Natural killer cell (primary cell): ENCODE measurements around the gene EEFSEC. TPM values are rescaled to one million over a fixed set of nuclear protein-coding genes. Genes with fewer than 3 reads are reported as not detected.
A peak's percentile ranks its signal among the peaks of the same experiment; 100 is the strongest.

ENCODE experiments used
- ATAC-seq, 3 donors: fragments of 150-1000 bp in 2 of 3; fragments of 200-7000 bp in 1 of 3; cut with Tn5 transposase; 1 replicate in 1 of 3; 2 replicates in 2 of 3; pipeline ENCODE4 v1.10.0; 2021; ENCODE audit warnings: mild to moderate bottlenecking in 2 of 3, moderate library complexity in 2 of 3
- DNase-seq, 2 donors: peaks; one replicate each; pipeline versions ENCODE4 v3.0.0 to v3.0.0-alpha.2; 2013 to 2021; ENCODE audit warnings: mixed read lengths in 1 of 2
- H3K27ac ChIP-seq: one replicate; pipeline ENCODE4 v1.5.1; 2013; ENCODE audit warnings: mild to moderate bottlenecking, low read length
- H3K27me3 ChIP-seq: one replicate; pipeline ENCODE4 v1.6.1; 2013; ENCODE audit warnings: low read length; ENCODE audit not compliant: control insufficient read depth, insufficient read depth
- H3K36me3 ChIP-seq: one replicate; pipeline ENCODE4 v1.6.1; 2013; ENCODE audit warnings: low read length; ENCODE audit not compliant: control insufficient read depth, insufficient read depth
- H3K4me1 ChIP-seq: one replicate; pipeline ENCODE4 v1.6.1; 2013; ENCODE audit warnings: low read length; ENCODE audit not compliant: control insufficient read depth, insufficient read depth
- H3K4me3 ChIP-seq: one replicate; pipeline ENCODE4 v1.5.1; 2013; ENCODE audit warnings: low read length
- H3K9me3 ChIP-seq: one replicate; pipeline ENCODE4 v1.6.1; 2013; ENCODE audit warnings: low read length; ENCODE audit not compliant: control insufficient read depth, insufficient read depth
- H3K27ac Mint-ChIP-seq, 2 donors: one replicate each; pipeline ENCODE4 v1.8.0; 2022; ENCODE audit warnings: mild to moderate bottlenecking in 2 of 2, mixed read lengths in 2 of 2, moderate library complexity in 1 of 2
- H3K27me3 Mint-ChIP-seq, 2 donors: one replicate each; pipeline ENCODE4 v1.8.0; 2022; ENCODE audit warnings: low read depth in 2 of 2, mixed read lengths in 2 of 2
- H3K36me3 Mint-ChIP-seq: one replicate; pipeline ENCODE4 v1.8.0; 2022; ENCODE audit warnings: mixed read lengths
- H3K4me1 Mint-ChIP-seq, 2 donors: one replicate each; pipeline ENCODE4 v1.8.0; 2022; ENCODE audit warnings: mixed read lengths in 2 of 2
- H3K4me3 Mint-ChIP-seq: one replicate; pipeline ENCODE4 v1.8.0; 2022; ENCODE audit warnings: mild to moderate bottlenecking, moderate library complexity, mixed read lengths
- H3K9me3 Mint-ChIP-seq, 2 donors: one replicate each; pipeline ENCODE4 v1.8.0; 2022; ENCODE audit warnings: mixed read lengths in 2 of 2
- WGBS: methylation state at CpG from one replicate; pipeline ENCODE4 v1.1.7; 2013; ENCODE audit warnings: missing lambda C conversion rate; ENCODE audit not compliant: insufficient coverage; 5-methylcytosine and 5-hydroxymethylcytosine counted together
- intact Hi-C: fragments of 100-400 bp; cut with micrococcal nuclease; formaldehyde crosslinking; loops from one replicate; pipeline ENCODE4 v1.14.2; 2022
- total RNA-seq, 4 donors: library from RNA; stranded (reverse); fragments of 120-200 nt in 1 of 4; gene quantifications; one replicate each; pipeline versions ENCODE4 v1.2.3 to v1.2.4, GENCODE V29; 2013 to 2022
- TF ChIP-seq, protein P1 (sequence below): fragments of 200-600 bp; IDR thresholded peaks from one replicate; pipeline ENCODE4 v1.8.0; 2022; ENCODE audit warnings: antibody characterized with exemption

EEFSEC gene
- total RNA-seq, 3 donors from 2014 or later (not counting 1 experiment from before 2014, with no cell fraction given) = 16.7 to 18.9 (median 17.6) TPM

DNA sequence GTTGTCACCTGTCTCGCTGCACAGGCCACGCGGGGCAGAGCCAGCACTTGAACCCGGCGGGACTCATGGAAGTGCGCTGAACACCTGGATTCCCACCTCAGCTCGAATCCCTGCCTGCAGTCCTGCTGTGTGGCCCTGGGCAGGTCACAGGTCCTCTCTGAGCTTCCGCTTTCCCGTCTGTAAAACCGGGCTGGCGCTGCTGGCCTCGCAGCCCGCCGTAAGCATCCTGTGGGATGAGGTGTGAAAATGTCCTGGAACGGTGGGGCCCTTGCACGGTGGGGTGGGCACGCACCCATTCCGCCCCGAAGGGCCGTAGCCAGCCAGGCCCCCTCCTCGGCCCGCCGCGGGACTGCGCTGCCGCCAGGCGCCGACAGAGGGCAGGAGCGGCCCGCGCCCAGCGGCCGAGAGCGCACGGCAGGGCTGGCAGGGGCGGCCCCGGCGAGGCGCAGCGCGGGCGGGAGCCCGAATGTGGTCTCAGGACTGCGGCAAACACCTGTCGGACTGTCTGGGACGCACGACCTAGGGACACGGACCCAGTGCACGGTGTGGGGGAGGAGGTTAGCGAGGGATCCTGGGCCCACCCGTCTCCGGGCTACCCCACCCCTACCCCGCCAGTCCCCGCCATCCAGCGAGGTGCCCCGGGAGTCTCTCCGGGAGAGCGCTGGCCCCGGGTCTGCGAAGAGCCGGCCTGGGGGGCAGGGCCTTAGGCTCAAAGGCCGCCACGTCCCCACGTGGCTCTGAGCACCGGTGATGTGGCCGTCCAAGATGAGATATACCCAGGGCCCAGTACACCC lies 273.0 kb downstream of the EEFSEC start:
- H3K36me3 ChIP-seq = no peaks in the 10 kb centered on the region
- H3K27me3 ChIP-seq = no peaks in the 10 kb centered on the region
- peak; percentile 60 to 77 for DNase-seq
- 10% methylated on average over 66 of the region's 66 CpGs for WGBS
- intact Hi-C loops = loop anchor here (1.0 to 2.0 kb wide), 2 partner anchors 72 to 182 kb away; no protein-coding TSS in a partner anchor
- Mint-ChIP-seq H3K27ac (no peak overlapping the region), H3K27me3 (peaks cover 11 to 23% of the 10 kb centered on the region in 2 donors), H3K9me3 (no peaks in the 10 kb centered on the region), H3K4me1 (no peaks in the 10 kb centered on the region), H3K4me3 (no peak overlapping the region), H3K36me3 (no peaks in the 10 kb centered on the region)
- ATAC-seq = peak; percentile 87 to 99 (median 98)
- no peaks in the 10 kb centered on the region for H3K9me3 ChIP-seq
- TF ChIP-seq, protein P1, sequence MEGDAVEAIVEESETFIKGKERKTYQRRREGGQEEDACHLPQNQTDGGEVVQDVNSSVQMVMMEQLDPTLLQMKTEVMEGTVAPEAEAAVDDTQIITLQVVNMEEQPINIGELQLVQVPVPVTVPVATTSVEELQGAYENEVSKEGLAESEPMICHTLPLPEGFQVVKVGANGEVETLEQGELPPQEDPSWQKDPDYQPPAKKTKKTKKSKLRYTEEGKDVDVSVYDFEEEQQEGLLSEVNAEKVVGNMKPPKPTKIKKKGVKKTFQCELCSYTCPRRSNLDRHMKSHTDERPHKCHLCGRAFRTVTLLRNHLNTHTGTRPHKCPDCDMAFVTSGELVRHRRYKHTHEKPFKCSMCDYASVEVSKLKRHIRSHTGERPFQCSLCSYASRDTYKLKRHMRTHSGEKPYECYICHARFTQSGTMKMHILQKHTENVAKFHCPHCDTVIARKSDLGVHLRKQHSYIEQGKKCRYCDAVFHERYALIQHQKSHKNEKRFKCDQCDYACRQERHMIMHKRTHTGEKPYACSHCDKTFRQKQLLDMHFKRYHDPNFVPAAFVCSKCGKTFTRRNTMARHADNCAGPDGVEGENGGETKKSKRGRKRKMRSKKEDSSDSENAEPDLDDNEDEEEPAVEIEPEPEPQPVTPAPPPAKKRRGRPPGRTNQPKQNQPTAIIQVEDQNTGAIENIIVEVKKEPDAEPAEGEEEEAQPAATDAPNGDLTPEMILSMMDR = peak; percentile 92
- no peak overlapping the region for H3K4me3 ChIP-seq
- no peak overlapping the region for H3K27ac ChIP-seq
- peaks cover 9% of the 10 kb centered on the region for H3K4me1 ChIP-seq

DNA sequence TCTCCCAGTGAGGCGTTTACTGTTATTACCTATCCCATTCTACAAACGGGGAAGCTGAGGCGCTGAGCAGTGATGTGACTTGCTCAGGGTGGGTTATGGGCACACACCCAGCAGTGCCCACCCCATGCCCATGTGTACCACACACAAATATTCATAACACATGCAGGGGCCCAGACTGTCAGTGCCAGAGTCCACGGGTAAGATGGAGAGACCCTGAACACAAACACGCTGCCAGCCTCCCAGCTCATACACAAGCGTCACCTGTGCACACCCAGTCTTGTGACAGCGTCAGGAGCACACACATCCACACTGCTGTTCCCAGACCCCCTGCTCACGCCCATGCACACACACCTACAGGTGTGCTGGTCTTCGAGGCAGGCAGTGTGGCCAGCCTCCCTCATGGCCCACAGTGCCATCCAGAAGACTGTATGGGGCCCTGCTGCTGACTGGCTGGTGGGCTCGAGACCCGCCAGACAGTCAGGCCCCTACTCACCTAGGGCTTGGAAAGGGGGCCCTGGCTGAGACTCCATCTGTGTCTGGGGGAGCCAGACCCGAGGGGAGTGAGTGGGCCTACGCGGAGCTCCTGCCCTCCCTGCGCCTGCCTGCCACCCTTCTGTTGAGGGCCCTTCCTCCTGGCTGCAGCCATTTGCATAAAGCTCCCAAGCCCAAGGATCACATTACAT lies 274.0 kb downstream of the EEFSEC start:
- intact Hi-C loops = loop anchor here (2.0 kb wide), 1 partner anchor 71 kb away; no protein-coding TSS in a partner anchor
- no peak for ATAC-seq
- no peak overlapping the region for H3K27ac Mint-ChIP-seq

DNA sequence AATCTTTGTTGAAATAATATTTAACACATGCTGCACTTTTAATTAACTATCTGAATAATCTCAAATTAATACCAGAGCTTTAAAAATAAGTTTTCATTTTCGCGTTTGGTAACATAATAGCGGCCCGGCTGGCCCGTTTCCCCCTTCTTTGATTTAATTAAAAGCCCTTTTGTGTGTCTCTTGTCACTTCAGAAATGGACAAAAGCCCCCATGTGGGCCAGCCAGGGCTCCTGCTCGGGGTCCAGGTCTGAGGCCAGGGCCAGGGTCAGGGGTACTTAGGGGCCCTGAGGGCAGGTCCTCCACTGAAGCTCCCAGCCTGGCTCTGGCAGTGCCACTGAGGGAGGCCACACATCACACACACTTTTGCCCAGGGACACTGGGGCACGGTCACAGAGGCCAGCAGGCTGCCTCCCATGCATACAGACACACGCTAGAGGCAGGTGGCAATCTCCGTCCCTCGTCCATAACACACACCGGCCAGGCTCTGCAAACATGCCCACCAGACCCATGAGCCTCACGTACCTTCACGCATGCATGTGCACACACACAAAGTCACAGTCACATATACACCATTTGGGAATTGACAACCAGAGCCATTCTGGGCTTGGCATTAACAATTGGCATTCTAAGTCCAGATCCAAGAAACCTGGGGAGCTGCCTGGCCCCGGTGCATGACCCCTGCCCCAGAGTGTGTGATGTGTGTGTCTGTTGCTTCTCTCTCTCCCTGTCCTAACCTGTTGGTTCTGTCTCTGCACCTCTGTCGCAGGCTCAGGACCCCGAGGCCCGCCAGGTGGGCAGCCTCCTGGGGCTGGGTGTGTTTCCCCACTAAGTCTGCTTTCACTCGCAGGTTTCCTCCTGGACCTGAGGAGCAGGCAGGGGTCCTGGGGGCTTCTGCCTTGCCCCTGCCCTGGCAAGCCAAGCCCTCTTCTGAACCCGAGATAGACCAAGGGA lies 274.9 kb downstream of the EEFSEC start:
- TF ChIP-seq, protein P1 = no peak
- no peak overlapping the region for H3K4me3 Mint-ChIP-seq
- intact Hi-C loops = loop anchor here (2.0 kb wide), 1 partner anchor 71 kb away; no protein-coding TSS in a partner anchor
- H3K4me1 Mint-ChIP-seq = peaks cover 0 to 9% of the 10 kb centered on the region in 2 donors
- no peak overlapping the region for H3K27ac Mint-ChIP-seq
- no peak overlapping the region for H3K4me3 ChIP-seq
- no peak for DNase-seq
- no peaks in the 10 kb centered on the region for H3K9me3 ChIP-seq
- H3K36me3 ChIP-seq = no peaks in the 10 kb centered on the region
- no peaks in the 10 kb centered on the region for H3K9me3 Mint-ChIP-seq
- no peaks in the 10 kb centered on the region for H3K36me3 Mint-ChIP-seq
- H3K27me3 Mint-ChIP-seq = peaks cover 23 to 35% of the 10 kb centered on the region in 2 donors
- H3K27ac ChIP-seq = no peak overlapping the region
- peaks cover 9% of the 10 kb centered on the region for H3K4me1 ChIP-seq
- peaks cover 3% of the 10 kb centered on the region for H3K27me3 ChIP-seq
- WGBS = 90% methylated on average over 19 of the region's 19 CpGs
- ATAC-seq = no peak

More for the DNA sequence above, 274.0 kb downstream of the EEFSEC start:
- TF ChIP-seq, protein P1 = no peak
- Histone ChIP-seq H3K9me3 (no peaks in the 10 kb centered on the region), H3K4me3 (no peak overlapping the region), H3K4me1 (peaks cover 9% of the 10 kb centered on the region), H3K27ac (no peak overlapping the region), H3K27me3 (peaks cover 1% of the 10 kb centered on the region), H3K36me3 (no peaks in the 10 kb centered on the region)
- no peak for DNase-seq
- Mint-ChIP-seq H3K4me3 (no peak overlapping the region), H3K9me3 (no peaks in the 10 kb centered on the region), H3K36me3 (no peaks in the 10 kb centered on the region), H3K27me3 (peaks cover 21 to 33% of the 10 kb centered on the region in 2 donors), H3K4me1 (peaks cover 0 to 7% of the 10 kb centered on the region in 2 donors)
- whole genome bisulfite sequencing = 93% methylated on average over 15 of the region's 15 CpGs
